Measurements from ENCODE around the gene SRCAP.
"Not testable (repeated sequence)": the region's sequence is repeated elsewhere in the genome, so short reads cannot be mapped to it uniquely, and the experiment has no call there.

SRCAP gene

GRCh38 chr16:30699615-30700099, 686 bp downstream of the SRCAP start:
- no peak for DNase-seq

GRCh38 chr16:30700491-30700890, 1.5 kb downstream of the SRCAP start:
- no peak for DNase-seq

DNA sequence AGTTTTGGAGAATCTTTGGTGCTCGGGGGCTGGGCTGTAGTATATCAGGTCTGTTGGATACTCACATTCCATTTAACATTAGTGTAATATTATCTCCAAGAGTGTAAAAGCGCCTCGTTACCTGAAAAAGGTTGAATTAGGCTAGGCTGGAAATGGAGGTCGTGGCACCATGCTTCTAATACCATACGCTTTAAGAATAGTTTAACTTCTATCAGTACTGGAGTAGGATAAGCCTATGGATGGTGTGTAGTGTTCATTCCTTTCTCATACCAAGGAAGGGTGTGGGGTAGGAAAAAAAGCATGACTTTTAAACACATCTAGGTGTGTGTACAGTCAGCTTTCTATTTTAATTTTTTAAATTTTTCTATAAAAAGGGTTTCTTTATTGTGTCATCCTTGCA, 2.0 kb downstream of the SRCAP start:
- no peak for DNase-seq

- DNase-seq, result not testable (repeated sequence)
These were observed 4.1 kb downstream of the SRCAP start for GRCh38 chr16:30703071-30703470.

- no peak for DNase-seq
These were observed 5.0 kb downstream of the SRCAP start for GRCh38 chr16:30703971-30704370.

GRCh38 chr16:30706046-30706445, 7.1 kb downstream of the SRCAP start:
- DNase-seq, result no peak

- no peak for DNase-seq
These were observed 12.0 kb downstream of the SRCAP start for GRCh38 chr16:30710971-30711370.

GRCh38 chr16:30711712-30712111, 12.7 kb downstream of the SRCAP start:
- DNase-seq, result no peak

DNA sequence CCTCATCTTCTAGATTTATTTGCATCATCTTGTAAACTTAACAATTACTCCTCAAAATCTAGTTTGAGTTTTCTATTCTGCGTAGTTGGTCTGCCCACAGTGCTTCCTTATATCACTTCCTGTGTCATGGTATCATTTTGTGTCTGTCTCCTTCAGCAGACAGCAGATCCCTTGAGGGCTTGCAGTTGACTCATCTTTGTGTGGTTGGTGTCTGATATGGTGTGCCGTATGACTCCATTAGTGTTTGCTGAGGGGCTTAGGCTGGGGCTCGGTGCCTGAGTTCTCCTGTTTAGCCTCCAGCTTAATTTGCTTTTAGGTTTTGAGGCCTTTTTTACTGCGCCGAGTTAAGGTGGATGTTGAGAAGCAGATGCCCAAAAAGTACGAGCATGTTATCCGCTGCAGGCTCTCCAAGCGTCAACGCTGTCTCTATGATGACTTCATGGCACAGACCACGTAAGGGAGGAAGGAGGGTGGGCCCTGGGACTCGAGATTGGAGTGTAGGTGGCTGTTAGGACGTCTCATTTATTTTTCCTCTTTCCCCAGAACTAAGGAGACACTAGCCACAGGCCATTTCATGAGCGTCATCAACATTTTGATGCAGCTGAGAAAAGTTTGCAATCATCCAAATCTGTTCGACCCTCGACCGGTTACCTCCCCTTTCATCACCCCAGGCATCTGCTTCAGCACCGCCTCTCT, 16.9 kb downstream of the SRCAP start:
- peak; percentile 57 for DNase-seq

DNA sequence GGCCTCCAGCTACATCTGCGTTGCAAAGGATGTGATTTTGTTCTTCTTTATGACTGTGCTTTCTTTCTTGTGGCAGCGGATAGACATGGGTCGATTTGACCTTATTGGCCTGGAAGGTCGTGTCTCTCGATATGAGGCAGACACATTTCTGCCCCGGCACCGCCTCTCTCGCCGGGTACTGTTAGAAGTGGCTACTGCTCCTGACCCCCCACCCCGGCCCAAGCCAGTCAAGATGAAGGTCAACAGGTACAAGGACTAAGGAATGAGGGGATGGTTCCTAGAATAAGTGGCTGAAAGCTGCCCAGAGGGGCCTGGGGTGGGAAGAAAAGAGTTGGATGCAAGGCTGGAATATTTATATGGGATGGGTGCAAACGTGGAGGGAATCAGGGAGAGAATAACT, 21.1 kb downstream of the SRCAP start:
- no peak for DNase-seq

GRCh38 chr16:30720694-30721093, 21.7 kb downstream of the SRCAP start:
- DNase-seq, result no peak

GRCh38 chr16:30721167-30721566, 22.2 kb downstream of the SRCAP start:
- DNase-seq, result no peak

GRCh38 chr16:30721606-30722005, 22.6 kb downstream of the SRCAP start:
- DNase-seq, result no peak

DNA sequence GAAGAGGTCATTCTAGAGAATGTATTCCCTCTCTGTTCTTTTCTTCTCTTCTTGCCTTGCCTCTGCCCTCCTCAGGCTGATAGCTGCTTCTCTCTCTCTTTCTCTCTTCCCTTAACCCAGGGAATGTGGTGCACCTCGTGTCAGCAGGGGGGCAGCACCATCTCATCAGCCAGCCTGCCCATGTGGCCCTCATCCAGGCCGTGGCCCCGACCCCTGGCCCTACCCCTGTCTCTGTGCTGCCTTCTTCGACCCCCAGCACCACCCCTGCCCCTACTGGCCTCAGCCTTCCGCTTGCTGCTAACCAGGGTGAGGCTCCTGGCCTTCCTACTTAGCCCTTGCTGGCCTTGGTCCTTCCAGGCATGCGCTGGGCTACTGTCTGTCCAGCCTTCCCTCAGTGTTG, 23.5 kb downstream of the SRCAP start:
- no peak for DNase-seq

DNA sequence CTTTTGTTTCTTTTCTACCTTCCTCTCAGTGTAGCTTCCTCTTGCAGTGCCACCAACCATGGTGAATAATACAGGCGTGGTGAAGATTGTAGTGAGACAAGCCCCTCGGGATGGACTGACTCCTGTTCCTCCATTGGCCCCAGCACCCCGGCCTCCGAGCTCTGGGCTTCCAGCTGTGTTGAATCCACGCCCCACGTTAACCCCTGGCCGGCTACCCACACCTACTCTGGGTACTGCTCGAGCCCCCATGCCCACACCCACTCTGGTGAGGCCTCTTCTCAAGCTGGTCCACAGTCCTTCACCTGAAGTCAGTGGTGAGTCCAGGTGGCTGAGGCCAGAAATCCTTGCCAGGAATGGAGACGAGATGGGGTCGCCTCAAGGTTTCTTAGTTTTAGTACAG, 23.9 kb downstream of the SRCAP start:
- DNase-seq, result no peak

GRCh38 chr16:30723725-30724355, 24.9 kb downstream of the SRCAP start:
- DNase-seq, result no peak

- DNase-seq, result no peak
These were observed 25.9 kb downstream of the SRCAP start for GRCh38 chr16:30724641-30725417.

DNA sequence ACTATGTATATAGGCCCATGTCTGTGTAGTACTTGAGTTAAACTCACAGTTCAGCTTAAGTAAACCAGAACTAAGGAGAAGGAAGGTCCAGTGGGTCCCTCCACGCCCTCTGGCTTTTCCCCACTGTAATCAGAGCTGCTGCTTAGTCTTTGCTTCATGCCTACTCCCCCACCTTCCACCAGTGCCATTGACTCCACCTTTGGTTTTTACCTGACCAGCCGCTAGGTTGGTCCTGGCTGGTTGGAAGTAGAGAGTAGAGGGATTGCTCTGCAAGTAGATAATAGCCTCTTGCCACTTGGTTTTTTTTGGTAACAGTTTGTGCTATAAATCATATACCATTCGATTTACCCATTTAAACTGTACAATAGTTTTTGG, 26.4 kb downstream of the SRCAP start:
- DNase-seq, result no peak

- DNase-seq, result no peak
These were observed 29.4 kb downstream of the SRCAP start for GRCh38 chr16:30728321-30728720.

DNA sequence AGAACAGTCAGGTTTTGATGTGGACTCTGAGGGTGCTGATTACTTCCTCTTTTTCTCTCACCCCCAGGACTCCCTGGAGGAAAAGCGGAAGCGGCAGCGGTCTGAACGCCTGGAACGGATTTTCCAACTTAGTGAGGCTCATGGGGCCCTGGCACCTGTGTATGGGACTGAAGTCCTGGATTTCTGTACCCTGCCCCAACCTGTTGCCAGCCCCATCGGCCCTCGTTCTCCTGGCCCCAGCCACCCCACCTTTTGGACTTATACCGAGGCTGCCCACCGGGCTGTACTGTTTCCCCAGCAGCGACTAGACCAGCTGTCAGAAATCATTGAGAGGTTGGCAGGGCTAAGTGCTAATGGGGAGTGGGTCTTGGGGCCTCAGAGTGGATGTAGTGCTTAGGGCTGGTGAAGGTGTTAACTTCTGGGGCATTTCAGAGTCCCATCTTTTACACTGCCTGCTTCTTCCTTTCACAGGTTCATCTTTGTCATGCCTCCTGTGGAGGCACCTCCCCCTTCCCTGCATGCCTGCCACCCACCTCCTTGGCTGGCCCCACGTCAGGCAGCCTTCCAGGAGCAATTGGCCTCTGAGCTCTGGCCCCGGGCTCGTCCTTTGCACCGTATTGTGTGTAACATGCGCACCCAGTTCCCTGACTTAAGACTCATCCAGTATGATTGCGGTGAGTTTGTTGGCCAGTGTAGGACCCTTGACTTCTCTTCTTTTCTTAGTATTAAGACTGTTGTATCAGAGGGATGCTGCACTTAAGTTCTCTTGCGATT, 30.1 kb downstream of the SRCAP start:
- no peak for DNase-seq

DNA sequence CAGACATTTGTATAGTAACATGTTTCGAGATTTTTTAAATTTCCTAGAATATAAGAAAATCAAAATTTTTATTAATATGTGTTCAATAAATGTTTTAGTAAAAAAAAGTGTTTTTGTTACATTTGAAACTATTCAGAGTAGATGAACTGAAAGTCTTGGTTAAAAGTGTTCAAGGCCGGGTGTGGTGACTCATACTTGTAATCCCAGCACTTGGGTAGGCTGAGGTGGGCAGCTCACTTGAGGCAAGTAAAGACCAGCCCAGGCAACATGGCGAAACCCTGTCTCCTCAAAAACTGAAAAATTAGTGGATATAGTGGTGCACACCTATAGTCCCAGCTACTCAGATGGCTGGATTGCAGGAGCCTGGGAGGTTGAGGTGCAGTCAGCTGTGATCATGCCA, 32.4 kb downstream of the SRCAP start:
- no peak for DNase-seq

GRCh38 chr16:30736995-30737793, 38.2 kb downstream of the SRCAP start:
- no peak for DNase-seq
